GM19452 (cell line): ENCODE results near the gene HSPA12A.

Source experiments
- ATAC-seq: cut with Tn5 transposase; IDR thresholded peaks from one replicate; pipeline ENCODE4 v1.9.1; 2021; ENCODE audit not compliant: unreplicated experiment

The HSPA12A gene, protein sequence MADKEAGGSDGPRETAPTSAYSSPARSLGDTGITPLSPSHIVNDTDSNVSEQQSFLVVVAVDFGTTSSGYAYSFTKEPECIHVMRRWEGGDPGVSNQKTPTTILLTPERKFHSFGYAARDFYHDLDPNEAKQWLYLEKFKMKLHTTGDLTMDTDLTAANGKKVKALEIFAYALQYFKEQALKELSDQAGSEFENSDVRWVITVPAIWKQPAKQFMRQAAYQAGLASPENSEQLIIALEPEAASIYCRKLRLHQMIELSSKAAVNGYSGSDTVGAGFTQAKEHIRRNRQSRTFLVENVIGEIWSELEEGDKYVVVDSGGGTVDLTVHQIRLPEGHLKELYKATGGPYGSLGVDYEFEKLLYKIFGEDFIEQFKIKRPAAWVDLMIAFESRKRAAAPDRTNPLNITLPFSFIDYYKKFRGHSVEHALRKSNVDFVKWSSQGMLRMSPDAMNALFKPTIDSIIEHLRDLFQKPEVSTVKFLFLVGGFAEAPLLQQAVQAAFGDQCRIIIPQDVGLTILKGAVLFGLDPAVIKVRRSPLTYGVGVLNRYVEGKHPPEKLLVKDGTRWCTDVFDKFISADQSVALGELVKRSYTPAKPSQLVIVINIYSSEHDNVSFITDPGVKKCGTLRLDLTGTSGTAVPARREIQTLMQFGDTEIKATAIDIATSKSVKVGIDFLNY

DNA sequence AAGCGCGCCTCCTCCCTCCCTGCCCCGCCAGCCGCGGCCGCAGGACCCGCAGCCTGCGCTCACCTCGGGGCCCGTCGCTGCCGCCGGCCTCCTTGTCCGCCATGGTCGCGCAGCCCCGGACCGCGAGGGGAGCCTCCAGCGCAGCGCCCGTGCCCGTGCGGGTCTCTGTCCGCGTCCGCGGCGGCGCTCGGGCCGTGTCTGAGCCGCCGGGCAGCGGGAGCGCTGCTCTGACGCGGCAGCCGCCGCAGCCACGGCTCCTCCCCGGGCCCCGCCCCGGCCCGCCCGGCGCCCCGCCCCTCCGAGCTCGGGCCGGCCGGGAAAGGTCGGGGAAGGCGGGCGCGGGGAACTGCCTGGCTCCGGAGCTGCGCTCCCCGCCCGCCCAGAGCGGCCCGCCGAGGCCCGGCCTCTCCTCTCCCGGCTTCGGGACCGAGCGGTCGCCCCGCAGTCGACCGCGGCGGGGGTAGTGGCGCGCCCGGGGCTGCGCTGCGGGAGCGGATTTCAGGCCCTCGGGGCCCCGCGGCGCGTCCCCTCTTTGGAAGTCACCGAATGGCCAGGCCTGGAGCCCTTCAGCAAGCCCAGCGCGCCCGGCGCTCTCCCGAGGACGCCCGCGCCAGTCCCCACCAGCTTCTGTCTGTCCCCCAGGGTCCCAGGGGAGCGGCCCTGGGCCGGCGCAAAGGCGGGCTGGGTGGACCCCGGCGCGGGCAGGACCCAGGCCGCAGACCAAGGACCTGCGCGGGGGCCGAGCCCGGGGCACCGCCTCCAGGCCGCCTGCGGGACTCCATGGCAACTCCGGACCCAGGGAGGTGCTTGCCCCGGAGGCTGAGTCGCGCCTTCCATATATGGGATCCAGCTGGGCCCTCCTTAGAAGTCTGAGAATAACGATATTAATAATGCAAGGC, at the start of gene HSPA12A:
Gene HSPA12A (minus strand): TSS at position 200 of the 899 bp plus-strand sequence. CDS start 97 bp downstream, at position 103.
- ATAC-seq, result peak; percentile 92

DNA sequence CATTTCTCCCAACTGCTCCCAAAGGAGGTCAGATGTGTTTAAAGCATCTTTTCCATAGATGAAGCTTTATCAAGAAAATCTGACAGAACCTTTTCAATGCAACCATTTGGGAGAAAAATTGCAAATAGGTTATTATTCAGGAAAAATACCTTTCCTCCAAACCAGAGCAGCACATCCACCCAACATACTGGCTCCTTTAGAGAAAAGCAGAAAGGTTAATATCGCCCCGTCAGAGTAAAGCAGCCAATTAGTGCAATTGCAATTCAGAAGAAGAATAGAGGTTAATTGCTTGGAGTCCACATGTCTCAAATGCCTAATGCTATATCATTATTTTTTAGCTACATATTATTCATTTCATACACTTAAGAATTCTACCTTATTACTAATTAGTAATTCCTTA, 48.9 kb upstream of the HSPA12A start:
- no peak for ATAC-seq

DNA sequence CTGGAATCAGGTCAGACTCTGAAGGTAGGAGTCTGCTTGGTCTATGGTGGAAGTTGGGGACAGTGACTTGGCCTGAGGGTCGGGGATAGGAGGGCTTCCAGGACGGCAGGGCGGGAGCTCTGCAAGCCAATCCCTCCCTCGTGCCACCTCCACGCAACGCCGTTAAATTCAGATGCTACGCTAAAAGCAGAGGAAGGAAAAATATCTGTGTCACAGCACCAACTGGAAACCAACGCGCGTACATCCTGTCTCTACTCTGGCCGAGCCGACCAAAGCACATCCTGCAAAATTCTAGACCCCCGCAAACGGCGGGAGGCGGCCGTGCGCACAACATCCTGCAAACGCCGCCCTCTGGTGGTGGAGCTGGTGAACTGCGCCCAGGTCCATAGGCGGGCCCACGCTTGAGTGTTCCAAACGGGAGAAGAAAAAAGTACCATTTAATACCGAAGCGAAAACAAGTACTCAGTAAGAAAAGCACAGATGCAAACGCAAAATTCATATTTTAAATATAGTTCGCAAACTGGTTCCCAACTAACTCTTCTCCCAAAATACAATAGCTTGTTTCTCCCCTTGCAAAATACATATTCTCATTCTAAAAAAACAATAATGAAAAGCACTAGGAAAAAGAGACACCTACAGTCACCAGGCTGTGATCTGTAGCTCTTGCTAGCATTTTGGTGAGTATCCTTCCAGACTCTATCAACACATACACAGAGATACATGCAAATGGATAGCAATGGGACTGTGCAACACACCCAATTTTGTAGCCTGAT, 45.7 kb upstream of the HSPA12A start:
- ATAC-seq, result peak; percentile 80

DNA sequence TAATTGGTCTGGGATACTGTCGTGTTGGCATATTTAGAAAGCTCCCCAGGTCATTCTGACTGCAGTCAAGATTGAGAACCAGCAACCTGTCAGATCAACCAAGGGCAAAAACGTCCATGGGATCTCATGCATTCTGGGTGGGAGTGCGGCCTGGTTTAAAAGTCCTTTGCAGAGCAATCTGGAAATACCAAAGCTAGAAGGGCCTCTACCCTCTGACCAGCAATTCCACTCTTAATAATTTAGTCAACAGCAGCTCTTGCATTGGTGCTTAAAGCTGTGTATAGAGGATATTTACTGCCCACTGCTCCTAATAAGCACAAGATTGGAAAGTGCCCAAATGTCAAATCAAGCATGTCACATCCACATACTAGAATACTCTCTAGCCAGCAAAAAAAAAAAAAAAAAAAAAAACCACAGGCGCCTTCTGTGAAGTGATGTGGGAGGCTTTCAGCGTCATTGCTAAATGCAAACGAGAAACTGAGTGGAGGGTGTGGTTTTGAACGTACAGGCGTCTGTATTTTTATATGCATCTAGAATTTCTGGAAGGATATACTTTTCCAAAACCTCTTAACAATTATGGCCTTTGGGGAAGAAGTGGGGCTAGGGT, 44.8 kb upstream of the HSPA12A start:
- ATAC-seq, result no peak

DNA sequence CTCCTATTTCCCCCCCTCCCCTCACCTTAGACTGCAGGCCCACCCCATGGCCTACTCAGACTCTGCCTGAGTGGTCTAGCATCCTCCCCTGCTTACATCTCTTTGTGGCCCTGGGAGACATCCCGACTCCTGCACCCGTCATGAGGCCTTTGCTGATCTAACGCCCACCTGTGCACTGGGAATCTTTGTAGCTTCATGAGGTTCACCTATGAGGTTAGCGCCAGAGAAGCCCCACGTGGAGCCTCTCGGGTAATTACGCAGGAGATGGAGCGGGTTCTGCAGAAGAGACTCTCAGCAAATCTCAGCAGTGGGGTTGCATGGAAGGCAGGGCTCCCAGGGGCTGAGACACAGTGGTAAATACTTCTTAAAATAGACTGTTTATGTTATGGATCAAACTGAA, 43.5 kb upstream of the HSPA12A start:
- ATAC-seq, result no peak

DNA sequence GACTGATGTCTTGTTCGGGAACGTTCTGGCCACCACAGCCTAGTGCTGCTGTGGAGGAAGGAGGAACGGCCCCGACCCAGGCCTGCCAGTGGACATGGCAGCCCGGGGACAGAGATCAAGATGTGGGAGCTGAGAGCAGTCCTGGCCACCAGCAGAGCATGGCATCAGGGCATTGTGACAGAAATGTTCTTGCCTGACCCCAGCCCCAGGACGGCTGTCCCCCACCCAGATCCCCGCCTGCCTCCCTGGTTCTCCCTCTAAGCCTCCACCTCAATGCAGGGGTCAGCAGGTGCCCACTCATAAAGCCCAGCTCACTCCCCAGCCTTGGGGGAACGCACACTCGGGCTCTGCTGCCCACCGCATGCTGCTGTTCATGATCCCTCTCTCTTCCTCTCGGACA, 42.9 kb upstream of the HSPA12A start:
- no peak for ATAC-seq

DNA sequence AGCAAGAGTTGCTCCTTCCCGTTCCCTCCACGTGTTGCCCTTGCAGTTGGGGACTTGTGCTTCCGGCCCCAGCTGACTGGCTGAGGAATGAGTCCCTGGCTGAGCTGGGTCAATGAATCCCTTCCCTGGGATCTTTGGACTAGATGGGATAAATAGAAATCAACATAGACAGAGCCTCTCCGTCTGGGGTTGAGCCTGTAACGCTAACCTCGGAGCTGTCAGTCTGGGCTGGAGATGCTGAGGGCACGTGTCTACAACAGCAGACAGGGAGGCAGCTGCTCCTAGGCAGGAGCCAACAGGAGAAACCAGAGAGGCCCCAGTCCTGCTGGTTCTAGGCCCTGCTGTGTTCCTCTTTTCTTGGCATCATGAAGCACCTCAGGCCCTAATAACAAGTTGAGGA, 42.3 kb upstream of the HSPA12A start:
- ATAC-seq, result no peak

DNA sequence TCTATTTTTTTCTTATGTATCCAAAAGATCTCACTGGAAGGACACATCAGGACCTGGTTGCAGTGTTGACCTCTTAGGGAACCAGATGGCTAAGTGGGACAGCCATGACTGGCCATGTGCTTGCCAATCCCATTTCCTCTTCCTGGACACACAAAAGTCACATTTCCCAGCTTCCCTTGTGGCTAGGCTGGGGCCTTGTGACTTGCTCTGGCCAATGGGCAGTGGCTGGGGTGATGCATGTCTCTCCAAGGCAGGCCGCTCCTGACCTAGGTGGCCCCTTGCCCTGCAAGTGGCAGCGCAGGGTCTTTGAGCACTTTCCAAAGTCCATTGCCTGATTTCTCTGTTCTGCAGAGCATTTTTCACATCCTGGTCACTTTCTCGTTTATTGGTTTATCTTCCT, 41.7 kb upstream of the HSPA12A start:
- ATAC-seq, result no peak

DNA sequence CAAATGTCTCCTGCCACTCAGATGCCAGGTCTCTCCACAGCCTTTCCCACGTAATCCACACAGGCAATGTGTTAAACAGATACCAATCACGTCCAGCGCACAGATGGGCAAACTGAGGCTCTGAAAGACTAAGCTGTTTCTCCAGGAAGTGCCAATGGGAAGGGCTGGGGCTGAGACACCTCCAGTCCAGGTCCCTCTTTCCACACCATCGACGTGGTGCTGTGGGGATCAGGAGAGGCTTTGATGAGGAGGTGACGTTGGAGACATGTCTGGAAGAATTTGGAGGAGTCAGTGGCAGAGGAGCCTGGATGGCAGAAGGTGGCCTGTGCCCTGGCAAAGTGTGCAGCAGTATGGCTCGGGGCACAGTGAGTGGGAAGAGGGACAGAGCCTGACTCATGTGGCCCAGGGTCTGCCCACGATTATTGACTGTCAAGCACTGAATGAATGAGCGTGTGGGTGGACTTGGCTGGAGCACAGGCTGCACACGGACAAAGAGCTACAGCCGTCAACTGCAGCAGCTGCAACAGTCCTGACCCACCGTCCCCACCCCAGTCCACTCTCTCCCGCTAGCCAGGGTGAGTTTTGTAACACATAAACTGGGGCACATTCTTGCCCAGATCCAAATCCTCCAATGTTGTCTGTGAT, 40.8 kb upstream of the HSPA12A start:
- no peak for ATAC-seq

DNA sequence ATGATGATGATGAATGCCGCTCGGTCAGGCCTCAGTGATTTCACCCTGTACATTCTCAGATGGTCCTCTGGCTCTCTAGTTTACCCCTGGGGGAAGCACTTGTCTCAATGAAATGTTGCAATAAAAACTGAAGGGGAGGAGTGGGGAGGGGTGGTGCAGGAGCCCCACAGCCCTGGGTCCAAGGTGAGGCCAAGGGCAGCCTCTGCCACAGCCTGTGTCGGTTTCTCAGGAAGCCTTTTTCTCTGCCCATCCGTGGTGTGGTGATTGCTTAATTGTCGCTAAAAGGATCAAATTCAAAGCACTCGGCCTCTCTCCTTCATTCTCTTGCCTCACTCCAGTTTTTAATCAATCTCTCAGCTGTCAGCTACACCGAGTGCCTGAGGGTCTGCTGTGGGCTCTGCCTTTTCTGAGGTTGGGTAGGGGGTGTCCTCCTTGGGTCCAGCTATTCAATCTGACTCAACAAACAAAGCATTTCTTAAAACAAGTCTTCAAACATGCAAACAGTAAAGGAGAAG, 39.1 kb upstream of the HSPA12A start:
- no peak for ATAC-seq

DNA sequence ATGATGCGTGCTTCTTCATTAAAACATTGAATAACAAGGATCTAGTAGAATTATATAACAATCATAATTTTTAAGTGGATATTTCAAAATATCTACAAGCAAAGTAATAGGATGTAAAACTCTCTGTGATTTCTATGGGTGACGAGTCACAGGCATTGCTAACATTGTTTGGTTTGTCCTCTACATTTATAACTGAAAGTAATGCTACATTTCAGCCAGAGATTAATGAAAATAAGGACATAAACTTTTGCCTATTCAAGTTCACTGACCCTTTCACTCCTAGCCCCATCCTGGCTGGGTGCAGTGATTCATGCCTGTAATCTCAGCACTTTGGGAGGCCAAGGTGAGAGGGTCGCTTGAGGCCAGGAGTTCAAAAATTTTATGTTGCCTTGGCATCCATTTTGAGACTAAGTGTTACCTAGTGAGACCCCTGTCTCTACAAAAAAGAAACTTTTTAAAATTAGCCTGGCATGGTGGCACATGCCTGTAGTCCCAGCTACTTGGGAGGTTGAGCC, 38.4 kb upstream of the HSPA12A start:
- no peak for ATAC-seq

DNA sequence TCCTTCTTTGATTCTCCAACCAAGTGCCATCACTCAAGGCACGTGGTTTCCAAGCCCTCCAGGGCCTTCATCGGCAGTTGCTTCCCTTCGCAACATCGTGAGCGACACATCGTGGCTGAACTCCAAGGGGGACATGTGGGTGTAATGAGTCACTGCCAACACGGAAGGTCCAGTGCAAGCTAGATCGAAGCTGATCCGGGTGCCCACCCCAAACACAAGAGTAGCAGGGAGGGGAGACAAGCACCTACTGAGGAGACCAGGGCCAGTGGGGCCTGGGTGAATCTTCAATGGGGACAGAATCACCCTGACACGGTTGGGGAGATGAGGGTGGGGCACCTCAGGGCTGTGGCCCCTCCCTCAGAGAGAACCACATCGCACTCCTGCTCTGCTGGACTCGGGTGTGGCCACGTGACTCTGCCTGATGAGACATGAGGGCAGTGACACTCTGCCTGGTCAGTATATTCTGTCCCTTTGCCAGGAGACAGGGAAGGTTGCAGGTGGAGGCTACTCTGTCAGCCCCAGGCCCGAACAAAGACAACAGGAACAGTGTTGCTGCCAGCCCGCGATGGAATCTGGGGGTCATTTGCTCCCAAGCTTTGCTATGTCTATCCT, 36.8 kb upstream of the HSPA12A start:
- no peak for ATAC-seq

DNA sequence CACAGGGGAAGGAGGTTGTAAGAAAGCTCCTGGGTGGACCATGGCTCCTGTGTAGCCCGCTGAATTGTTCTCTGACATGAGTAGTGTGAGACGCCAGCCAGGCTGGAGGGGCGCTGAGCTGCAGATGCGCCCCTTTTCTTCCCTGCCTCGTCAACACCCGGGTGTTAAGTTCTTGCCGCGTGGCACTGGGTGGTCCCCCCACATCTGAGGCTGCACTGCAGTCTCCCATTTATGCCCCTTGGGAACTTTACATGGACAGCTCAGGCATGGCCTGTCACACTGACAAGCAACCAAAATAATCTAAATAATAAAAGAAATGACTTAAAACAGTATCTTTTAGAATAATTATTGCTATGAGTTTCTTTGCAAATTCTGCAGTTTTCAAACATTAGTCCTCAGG, 34.6 kb upstream of the HSPA12A start:
- no peak for ATAC-seq

DNA sequence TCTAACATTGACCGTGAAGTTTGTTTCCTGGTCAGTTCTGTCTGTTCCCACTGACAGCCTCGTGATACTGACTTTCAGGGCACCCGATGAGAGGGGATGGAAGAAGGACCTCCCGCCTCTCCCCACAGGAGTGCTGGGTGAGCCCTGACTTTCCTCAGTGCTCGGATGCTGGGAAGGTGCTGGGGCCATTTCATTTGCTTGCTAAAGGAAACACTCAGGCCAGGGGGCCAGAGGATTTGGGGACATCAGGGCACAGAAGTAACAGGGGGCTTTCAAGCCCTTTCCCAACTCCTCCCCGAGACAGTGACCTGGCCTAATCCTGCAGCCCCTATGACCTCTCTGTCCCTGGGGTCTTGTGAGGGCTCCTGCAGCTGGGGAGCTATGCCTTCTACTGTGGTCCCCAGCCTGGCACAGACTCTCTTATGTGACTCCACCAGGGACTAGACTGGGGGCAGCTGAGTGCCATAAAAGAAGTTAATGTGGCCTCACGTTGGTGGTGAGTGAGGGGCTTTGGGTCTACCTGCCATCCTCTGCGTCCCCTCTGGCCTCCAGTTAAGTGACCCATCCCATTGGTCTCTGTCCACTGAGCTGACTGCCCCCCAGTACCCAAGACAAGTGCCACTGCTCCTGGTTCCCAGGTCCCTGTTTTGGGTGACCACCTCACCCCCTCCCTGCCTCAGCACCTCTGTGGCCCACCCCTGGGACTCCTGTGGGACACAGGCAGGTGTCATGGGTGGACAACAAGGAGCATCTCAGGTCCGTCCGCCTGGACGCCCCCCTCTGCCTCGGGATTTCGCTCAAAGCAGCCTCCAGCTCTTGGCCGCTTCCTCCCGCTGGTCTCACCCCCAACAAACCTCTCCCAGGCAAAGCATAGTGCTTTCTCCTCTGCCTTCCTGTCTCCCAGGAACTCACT, 33.4 kb upstream of the HSPA12A start:
- ATAC-seq, result no peak

DNA sequence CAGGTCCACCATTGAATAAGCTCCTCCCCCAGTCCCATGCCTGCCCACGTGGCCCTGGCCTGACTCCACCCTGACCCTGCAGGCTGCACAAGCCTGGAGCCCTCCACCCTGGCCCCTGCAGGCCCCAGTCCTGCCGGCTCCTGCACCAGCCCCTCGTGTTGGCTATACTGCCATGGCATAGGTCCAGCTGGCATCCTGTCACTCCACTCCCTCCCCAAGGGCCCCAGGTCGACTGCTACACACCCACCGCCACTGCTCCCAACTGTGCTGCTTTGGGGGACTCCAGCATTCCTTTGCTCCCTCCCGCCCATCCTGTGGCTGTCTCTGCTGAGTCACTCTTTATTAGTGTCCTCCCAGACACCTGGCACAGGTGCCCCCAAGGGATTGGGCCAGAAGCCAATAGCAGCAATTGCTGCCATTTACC, 32.4 kb upstream of the HSPA12A start:
- no peak for ATAC-seq

DNA sequence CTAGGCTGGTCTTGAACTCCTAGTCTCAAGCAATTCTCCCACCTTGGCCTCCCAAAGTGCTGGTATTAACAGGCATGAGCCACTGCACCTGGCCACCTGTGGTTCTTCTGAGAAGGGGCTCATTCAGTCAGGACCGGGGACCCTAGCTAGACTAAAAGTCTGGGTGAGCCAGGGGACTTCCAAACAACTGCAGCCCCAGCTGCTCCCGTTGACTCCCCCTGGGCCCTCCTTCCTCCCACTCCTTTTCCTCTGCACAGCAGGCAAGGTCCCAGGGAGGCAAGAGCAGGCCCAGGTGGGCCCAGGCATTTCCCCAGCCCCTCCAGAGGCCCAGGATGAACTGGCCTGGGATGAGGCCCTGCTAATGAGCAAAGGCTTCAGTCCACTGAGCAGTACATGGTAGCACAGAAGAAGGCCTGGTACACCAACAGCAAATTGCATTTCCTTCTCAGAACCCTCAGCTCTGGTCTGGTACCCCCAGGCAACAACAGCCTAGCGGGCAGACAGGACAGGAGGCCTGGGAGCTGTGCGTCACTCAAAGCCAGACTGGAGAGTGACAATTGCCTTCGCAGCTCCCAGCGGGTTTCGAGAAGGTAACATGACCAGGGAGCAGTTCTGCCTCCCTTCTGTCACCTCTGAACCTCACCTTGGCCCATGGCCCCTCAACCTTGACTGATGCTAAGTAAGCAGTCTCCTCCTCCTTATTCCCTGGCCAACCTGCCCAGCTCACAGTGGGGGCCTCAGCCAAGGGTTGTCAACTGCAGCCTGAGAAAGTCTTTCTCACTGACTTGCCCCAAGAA, 30.7 kb upstream of the HSPA12A start:
- no peak for ATAC-seq

DNA sequence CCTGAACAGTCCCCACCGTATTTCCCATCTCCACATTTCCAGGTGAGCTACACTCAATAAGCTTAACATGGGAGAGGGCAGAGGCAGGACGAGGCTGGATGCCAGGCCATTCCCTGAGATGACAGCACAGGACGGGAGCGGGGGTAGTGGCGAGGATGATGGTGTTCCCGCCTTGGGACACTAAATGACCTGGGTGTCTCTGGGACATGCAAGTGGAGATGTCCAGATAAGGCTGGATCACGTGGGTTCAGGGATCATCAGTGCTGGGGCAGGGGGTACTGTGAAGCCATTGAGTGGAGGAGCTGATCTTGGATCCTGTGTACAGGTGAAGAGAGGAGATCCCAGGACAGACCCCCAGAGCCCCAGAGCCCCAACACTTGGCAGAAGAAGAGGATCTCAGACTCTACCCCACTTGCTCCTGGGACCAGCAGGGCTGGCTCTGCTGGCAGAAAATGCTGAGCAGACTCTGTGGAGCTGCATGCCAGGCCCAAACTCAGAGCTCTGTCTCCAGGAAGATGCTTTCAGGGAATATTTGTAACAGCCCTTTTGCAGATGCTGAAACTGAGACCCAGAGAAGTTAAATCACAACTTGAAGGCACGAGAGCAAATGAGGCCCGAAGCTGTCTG, 29.7 kb upstream of the HSPA12A start:
- no peak for ATAC-seq
